Renal cortex interstitium (tissue), 11 donors: ENCODE measurements around the gene SPOCK2. TPM values are rescaled to one million over a fixed set of nuclear protein-coding genes. Genes with fewer than 3 reads are reported as not detected.

Experiments used
- DNase-seq, 11 donors: peaks; one replicate each; pipeline ENCODE4 v3.0.0-alpha.2; 2013; ENCODE audit warnings: low read depth in 9 of 11, low spot score in 4 of 11; ENCODE audit errors: extremely low read depth in 1 of 11
- polyA plus RNA-seq, 3 donors: library from polyadenylated mRNA; unstranded; fragments of 120-200 nt; gene quantifications; one replicate each; pipeline ENCODE4 v1.2.1, GENCODE V29; 2013; ENCODE audit not compliant: insufficient read length in 3 of 3

Gene SPOCK2
- polyA plus RNA-seq, 3 donors = 119 to 151 (median 140) TPM

- no peak for DNase-seq
Observed at GRCh38 chr10:72024596-72024995, 63.8 kb downstream of the SPOCK2 start.

- DNase-seq = no peak
Observed at GRCh38 chr10:72022228-72022627, 66.1 kb downstream of the SPOCK2 start.

- DNase-seq = no peak
Observed at GRCh38 chr10:72020914-72021809, 67.2 kb downstream of the SPOCK2 start.

GRCh38 chr10:72019085-72019876 is 69.1 kb downstream of the SPOCK2 start:
- DNase-seq = no peak

GRCh38 chr10:72016608-72017300 is 71.6 kb downstream of the SPOCK2 start:
- no peak for DNase-seq

GRCh38 chr10:72015841-72016240 is 72.5 kb downstream of the SPOCK2 start:
- no peak for DNase-seq

- no peak for DNase-seq
Observed at GRCh38 chr10:72014785-72015480, 73.4 kb downstream of the SPOCK2 start.

- no peak for DNase-seq
Observed at GRCh38 chr10:72014197-72014596, 74.2 kb downstream of the SPOCK2 start.

GRCh38 chr10:72013202-72013945 is 75.0 kb downstream of the SPOCK2 start:
- DNase-seq = no peak

- no peak for DNase-seq
Observed at GRCh38 chr10:72012796-72013195, 75.6 kb downstream of the SPOCK2 start.

- DNase-seq = no peak
Observed at GRCh38 chr10:72011976-72012512, 76.3 kb downstream of the SPOCK2 start.

- no peak for DNase-seq
Observed at GRCh38 chr10:72011468-72011867, 76.9 kb downstream of the SPOCK2 start.

GRCh38 chr10:72011016-72011415 is 77.3 kb downstream of the SPOCK2 start:
- DNase-seq = no peak

GRCh38 chr10:72010234-72010973 is 77.9 kb downstream of the SPOCK2 start:
- DNase-seq = no peak

- DNase-seq = peak in 10 of 11 donors; percentile 66 to 89 (median 77)
Observed at GRCh38 chr10:72009425-72010081, 78.8 kb downstream of the SPOCK2 start.

GRCh38 chr10:72009051-72009424 is 79.3 kb downstream of the SPOCK2 start:
- DNase-seq = no peak
